ENCODE measurements around the gene ANKS1A.

Gene ANKS1A

DNA sequence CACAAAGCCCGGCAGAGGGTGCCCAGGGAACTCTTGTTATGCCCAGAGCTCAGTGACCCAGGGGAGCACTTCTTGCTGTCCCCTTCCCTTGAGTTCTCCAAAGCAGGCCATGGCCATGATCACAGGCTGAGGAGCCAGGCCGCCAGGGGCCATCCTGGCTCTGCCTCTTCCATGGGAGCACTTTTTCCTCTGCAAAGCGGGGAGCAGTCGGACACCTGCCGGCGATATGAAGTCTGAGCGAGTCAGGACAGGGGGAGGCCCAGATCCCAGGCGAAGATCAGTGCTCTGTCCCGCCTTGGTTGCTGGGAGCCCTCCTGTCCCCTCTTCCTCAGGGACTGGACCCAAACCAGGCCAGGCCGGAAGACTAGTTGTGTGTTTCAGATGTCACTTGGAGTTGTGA, 184.2 kb downstream of the ANKS1A start:
- DNase-seq, result no peak

DNA sequence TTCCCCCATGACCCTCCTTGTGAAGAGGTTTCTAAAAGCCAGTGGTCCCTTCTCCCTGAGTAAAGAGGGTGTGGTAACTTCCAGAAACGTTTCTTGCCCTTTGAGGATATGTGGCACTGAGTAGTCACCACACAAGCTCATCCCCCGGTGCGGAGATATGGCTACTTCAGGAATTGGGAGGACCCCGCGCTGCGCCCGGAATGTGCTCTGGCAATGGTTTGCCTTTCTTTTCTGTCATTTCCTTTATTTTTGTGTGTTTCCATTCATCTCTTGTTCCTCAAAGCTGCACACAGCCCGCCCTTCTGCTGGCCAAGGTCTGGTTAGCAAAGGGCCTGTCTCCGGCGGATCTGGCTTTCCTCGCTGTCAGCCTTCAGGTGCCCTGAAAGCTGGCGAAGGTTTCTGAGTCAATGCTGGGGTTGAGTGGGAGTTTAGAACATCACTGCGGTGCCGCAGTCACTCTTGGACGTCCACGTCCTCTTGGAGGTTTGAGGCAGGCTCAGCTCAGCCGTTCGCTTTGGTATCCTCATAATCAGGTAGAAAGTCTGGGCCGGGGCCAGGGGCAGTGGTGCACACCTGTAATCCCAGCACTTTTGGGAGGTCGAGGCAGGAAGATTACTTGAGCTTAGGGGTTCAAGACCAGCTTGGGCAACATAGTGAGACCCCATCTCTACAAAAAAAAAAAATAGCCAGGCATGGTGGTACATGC, 184.9 kb downstream of the ANKS1A start:
- DNase-seq, result no peak

DNA sequence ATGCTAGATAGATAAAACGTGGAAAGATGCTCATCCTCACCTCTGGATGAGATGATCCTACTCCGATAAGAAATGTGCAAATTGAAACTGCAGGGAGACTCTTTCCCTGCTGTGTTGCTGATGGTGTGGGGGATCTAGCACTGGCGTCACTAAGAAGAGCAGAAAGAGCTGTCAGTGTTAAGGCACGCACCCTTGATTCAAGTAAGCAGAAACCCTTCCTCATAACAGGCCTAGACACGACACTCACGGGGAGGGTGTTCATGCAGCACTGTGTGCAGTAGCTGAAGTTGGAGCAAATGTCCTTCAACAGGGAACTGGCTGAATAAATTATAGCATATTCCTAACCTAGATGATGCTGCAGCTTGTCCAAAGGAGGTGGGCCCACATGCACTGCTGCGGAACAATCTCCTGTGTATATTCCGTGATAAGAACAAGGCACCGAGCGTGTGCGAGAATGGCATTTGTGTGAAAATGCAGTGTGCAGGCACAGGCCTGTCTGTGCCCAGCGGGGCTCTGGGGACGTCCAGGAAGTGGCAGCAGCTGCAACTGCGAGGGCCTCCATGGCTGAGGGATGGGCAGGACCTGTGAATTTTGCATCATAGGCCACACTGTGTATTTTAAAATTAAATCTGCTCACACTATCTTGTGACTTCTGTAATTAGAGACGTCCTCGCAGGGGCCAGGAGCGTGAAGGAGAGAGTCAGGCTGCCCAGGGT, 188.1 kb downstream of the ANKS1A start:
- peak; percentile 42 for DNase-seq

DNA sequence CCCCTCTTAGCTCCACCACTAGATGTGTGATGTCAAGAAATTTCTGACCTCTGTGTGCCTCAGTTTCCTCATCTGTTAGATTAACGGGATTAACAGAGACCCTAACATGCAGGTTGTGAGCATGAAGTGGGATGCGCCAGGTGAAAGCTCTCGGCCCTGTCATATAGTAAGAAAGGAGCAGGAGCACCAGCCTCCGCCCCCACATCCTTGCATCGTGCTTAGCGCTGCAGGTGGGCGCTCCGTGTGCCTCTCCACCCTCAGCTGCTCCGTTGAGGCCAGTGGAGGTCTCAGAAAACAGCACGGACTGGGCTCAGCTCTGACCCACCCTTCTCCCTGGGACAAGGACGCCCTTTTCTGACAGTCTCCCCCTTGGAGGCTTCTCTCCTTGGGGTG, 188.7 kb downstream of the ANKS1A start:
- no peak for DNase-seq

DNA sequence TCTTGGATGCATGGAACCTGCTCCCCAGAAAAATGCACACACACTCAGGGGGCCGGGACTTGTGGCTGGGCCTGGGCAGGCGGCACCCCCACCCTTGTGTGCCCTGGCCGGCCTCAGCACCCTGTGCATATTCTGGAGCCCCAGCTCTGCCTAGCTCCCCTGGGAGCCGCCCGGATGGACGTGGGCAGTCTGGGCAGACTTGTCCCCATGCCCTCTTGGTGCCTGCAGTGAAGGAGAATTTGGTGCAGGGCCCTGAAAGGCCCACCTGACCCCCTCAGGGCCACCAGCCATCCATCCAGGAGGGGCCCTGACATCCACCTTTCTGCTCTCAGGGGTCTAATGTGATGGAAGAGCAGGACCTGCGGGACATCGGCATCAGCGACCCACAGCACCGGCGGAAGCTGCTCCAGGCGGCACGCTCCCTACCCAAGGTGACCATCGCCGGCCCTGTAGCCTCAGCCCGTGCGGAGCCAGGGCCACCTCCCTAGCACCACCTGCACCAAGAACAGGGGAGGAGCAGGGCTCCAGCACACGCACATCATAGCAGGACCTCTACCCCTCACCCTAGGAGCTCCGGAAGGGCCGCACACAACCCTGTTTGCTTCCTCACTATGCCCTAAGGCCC, 189.3 kb downstream of the ANKS1A start:
- no peak for DNase-seq

DNA sequence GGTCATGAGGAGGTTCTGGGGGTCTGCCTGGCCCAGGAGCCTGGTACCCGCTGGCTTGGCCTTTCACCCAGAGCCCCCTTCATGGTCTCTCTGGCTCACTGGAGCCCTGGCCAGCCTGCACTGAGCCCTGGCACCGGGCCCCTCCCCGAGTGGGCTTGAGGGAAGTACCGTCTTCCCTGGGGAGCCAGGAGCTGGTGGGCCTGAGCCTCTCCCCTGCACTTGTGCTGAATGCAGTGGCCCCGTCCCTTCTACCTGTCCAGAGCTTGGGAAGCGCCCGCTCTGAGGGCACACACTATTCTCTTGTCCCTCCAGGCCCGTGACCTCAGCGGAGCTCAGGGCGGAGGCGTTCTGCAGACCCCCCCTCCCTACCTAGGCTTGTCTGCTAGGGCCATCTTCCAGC, 189.8 kb downstream of the ANKS1A start:
- DNase-seq, result no peak

DNA sequence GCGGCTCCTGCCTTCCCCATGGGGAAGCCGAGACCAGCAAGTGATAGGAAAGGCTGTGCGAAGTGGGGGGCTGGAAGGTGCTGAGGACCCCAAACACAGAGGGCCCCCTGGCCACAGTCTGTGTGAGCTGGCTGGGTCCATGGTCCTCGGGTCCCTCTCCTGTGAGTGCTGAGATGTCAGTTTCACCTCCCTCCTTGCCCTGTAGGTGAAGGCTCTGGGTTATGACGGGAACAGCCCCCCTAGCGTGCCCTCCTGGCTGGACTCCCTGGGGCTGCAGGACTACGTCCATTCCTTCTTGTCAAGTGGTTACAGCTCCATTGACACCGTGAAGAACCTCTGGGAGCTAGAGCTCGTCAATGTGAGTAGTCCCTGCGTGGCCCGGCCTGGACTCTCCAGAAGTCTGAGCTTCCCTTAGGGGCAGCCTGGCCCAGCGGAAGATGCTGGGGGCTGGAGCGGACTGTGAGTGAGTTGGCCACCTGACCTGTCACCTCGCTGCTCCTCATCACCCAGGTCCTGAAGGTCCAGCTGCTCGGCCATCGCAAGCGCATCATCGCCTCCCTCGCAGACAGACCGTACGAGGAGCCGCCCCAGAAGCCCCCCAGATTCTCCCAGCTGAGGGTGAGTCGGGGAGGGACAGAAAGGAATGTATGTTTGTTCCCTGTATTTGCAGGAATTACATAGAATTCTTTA, 190.4 kb downstream of the ANKS1A start:
- no peak for DNase-seq

DNA sequence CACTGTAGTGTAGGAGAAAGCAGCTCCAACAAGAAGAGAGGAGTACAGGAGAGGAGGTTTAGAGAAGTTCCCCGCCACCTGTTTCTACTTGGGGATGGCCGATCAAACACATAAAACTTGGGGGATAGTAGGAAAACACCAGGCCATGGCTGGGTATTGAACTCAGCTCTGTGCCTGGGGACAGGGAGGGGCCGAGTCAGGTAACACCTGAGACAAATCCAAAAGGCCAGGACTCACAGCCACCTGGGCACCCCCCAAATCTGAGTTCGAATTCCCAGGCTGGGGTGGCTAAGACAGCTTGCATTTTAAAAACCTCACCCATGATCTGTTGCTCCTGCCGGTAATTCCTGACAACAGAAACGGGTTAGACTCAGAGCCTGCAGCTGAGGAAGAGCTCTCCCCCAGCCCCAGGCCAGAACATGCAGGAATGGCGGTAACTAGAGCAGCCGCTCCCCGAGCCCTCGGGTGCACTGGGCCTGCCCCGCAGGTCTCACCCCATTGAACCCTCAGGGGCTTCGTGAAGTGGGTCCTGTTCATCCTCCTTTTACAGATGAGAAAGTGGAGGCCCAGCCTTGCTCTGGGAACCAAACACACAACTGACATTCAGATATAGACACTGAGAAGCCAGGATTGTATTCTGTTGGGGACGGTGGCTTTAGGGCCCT, 191.1 kb downstream of the ANKS1A start:
- DNase-seq, result no peak

DNA sequence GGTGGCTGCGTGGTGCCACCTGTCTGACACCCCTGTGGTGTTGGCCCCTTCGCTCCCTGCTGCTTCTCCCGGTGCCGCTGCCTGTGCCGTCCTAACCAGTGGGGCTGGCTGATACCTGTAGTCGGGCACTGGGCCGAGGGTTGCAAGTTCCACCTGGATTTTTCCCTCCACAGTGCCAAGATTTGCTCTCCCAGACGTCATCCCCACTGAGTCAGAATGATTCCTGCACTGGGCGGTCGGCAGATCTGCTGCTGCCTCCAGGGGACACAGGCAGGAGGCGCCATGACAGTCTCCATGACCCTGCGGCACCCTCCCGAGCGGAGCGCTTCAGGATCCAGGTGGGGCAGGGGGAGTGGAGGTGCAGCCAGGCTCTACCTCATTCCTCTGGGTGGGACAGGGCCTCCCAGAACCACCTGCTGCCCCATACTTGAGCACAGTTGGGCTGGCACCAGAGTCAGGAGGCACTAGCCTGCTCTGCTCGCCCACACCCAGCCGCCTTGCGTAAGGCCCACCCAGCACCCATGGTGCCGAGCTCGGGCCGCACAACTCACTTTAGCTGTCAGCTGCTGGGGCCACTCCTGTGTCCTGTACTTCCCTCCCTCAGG, 191.9 kb downstream of the ANKS1A start:
- DNase-seq, result no peak

DNA sequence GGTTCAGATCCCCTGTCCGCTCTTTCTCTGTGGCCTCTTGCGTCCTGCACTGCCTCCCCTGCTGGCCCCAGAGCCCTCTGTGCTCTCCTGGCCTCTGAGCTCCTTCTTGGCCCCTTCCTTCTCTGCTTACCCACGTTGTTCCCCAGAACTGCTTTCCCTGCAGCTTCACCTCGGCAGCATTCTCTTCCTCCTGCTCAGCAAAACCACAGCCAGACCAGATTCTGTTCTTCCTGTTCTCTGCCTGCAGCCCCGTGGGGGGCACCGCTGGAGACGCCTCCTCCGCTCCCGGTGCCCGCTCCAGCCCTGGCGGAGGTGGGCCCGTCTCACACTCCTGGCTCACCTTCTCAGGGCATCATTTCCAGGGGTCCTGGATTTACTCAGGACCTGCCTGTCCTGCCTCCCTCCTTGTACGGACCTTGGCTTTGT, 192.4 kb downstream of the ANKS1A start:
- no peak for DNase-seq

DNA sequence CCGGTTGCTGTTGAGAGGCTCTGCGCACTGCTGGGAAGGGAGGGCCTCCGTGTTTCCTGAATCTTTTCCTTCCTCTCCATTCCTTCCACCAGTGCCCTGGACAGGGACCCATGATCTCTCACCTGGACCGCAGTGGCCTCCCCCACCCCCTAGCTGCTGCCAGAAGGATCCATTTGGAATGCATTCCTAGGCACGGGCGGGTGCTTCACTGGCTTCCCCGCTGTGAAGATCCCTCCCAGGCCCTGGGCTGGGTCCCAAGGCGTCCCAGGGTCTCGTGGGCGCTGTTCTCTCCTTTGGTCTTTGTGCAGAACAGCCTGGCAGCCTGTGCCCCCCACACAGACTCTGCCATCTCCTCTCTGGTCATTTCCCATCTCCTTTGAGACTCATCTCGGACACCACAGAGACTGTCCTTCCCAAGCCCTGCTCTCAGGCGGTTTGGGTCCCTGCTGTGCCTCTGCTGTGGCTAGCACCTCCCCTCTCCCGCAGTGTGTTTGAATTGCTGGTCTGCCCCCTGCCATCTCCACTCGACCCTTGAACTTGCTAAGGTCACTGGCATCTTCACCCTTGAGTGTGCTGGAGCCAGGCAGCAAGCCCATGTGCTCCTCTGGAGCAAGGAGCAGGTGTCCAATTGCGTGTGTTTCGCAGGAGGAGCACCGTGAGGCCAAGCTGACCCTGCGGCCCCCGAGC, 193.1 kb downstream of the ANKS1A start:
- DNase-seq, result no peak

DNA sequence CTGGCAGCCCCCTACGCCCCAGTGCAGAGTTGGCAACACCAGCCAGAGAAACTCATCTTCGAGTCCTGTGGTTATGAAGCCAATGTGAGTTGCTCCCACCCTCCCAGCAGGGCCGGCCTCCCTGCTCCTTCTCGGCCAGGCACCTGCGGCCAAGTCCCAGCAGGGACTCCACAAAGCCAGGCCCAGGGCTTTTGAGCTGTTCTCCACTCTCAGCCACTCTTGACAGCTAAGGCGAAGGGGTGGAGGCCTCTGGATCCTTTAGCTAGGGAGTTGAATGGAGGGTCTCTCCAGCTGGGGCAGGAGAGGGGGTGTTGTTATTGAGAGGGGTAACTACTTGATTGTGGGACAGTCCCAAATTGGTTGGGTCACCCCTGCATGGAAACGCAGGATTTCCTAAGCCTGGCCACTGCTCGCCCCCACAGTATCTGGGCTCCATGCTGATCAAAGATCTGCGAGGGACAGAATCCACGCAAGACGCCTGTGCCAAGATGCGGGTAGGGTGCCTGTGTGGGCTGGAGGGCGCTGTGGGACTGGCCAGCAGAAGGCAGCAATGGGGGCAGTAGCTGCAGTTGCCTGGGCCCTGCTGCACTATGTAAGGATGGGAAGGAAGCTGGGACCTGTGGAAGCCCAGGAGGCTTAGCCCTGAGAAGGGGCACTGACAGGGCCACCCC, 193.8 kb downstream of the ANKS1A start:
- DNase-seq, result no peak

DNA sequence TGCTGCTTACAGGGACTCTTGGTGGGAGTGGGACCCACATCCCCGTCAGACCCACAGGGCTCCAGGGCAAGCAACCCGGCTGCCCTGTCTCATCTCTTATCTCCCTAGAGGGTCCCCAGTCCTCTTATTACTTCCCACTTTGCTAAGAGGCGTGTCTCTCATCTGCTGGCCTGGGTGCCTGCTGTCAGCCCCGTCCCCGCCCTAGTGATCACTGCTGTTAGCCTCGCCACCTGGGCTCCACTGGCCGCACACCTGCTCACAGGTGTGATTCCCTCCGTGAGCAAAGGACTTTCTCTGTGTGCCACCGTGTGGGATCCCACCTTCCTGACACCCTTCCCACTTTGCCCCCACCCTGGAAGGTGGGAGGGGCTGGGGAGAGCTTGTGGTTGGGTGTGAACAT, 194.5 kb downstream of the ANKS1A start:
- DNase-seq, result no peak

DNA sequence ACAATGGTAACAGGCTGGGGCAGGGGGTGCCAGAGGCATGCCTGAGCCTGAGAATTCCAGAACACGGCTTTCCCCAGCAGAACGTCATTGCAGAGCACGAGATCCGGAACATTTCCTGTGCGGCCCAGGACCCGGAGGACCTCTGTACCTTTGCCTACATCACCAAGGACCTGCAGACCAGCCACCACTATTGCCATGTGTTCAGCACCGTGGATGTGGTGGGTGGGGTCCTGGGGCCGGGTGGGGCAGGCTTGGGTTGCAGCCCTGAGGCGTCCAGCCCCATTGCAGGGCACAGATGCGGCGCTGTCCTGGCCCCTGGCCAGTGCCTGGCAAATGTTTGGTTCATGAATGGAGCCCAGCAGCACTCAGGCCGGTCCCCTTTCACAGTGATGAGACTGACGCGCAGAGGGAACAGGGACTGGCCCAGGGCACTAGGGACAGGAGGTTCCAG, 195.0 kb downstream of the ANKS1A start:
- DNase-seq, result no peak

DNA sequence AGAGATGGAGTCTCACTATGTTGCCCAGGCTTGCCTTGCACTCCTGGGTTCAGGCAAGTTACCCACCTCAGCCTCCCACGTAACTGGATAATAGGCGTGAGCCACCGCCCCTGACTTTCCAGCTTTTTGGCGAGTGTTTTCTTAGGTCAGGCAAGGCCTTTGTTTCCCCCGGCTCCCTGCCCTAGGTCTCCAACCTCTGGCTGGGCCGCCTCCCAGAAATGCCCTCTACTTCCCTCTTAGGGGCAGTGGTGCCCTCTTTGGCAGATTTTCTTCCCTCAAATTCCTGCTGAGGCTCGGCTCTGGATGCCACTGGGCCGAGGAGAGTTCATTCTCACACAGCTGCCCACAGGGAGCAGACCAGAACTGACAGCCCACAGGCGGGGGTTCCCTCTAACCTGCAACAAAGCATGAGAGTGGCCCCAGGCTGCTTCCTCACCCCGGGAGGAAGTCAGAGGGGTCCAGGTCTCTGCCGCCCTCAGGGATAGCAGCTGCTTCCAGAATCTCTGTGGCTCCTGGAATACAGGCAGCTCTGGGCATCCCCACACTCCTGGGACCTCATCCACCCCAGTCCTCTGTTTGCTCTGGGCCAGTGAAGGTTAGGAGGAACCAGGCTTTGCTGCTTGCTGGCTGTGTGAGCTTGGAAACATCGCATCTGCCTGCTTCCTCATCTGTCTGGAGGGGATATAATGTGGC, 195.6 kb downstream of the ANKS1A start:
- no peak for DNase-seq

DNA sequence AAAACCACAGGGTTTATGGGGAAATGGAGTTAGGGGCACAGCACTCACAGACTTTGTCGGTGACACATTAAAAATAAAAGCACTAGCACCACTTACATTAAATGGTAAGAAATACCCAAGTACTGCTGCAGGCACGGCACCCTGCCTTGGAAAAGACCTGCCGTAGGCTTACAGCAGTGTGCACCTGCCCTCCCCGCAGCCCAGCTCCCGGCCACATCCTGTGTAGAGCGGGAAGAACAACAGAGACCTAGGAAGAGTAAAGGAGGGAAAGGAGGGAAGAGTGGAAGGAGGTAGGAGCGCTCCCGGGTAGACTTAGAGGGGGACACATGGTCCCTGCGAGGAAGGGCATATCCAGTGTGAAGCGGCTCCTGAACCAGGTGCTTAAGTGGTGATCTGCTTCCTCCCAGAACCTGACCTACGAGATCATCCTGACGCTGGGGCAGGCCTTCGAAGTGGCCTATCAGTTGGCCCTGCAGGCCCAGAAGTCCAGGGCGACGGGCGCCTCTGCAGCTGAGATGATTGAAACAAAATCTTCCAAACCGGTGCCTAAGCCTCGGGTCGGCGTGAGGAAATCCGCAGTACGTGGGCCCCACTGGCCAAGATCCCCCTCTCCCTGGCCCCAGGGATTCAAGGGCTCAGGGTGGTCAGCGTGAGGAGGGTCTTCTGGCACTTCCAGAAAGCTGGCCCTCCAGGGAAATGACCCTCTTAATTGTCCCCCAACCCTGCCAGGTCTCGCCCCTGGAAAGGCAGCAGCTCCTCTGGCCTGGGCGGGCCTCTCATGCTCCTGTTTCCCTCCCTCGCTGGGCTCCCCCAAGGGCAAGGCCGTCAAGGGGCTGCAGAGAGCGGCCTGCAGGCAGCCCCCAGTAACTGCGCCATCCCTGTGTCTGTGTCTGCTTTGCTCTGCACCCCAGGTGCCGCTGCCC, 196.6 kb downstream of the ANKS1A start:
- DNase-seq, result no peak

DNA sequence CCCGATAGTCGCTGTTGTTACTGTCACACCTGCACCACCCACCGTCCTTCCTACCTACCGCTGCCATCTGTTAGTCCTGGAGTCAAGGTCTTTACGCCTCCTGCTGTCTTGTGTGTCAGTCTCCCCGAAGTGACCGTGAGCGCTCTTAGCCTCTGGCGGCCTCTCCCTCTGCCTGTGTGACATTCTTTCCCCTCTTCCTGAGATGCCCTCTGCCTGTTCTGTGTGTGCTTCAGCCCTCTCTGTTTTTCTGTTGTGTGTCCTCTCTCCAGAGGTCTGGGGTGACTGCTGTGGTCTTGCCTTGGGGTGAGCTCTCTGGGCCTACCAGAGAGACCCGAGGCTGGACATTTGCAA, 197.2 kb downstream of the ANKS1A start:
- no peak for DNase-seq

DNA sequence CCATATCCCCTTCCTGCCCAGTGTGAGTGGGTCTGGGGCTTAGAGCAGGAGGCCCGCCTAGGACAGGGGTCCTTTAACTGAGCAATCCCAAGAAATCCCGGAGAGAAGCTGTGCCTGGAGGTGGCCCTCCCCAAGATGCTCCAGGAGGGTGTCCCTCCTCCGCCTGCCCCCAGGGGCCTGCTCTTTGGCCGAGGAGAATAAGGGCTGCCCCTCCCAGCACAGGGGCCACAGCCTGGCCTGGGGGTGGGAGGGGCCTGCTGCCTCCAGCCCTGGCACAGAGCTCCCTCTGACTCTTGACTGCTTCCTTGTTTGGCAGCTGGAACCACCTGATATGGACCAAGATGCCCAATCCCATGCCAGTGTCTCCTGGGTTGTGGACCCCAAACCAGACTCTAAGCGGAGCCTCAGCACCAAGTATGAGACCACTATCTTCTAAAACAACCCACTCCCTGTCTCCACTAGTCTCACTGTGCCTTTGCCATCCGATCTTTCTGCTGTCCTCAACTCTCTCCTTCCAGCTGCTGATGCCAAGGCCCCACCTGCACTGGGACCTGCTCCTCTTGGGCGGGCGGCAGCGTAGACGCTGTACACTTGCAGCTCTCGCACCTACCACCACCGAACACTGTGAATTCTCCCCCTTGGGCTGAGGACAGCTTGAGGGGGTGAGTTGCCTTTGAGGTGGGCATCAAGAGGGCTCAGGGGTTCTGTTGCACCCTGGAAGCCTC, 197.7 kb downstream of the ANKS1A start:
- DNase-seq, result no peak

Data from NCI-H1694 treated with DMSO at 0.1 percent for 48 hours (cell line).